ENCODE results near the gene TMEM82. TPM values are rescaled to one million over a fixed set of nuclear protein-coding genes. Genes with fewer than 3 reads are reported as not detected.

The TMEM82 gene
- total RNA-seq, 1 donor from 2014 or later = not detected

- H3K27ac ChIP-seq = peak overlapping the region in 1 of 2 donors; percentile 62
- TF ChIP-seq CTCF (IDR thresholded peaks at IDR 0.05) = no peak
- DNase-seq (ENCODE audit: low spot score in 2 of 2) = no peak
- intact Hi-C loops (cut with DNase I) = no loop called here
- no peaks in the 10 kb centered on the region for H3K27me3 ChIP-seq
- H3K4me3 ChIP-seq = no peak overlapping the region
- no peaks in the 10 kb centered on the region for H3K9me3 ChIP-seq
- H3K4me1 ChIP-seq = peaks cover 16 to 25% of the 10 kb centered on the region in 2 donors
- H3K36me3 ChIP-seq = peaks cover 50 to 65% of the 10 kb centered on the region in 2 donors
These were observed 8.0 kb upstream of the TMEM82 start for GRCh38 chr1:15734296-15734695.

GRCh38 chr1:15734901-15735300, 7.4 kb upstream of the TMEM82 start:
- H3K27ac ChIP-seq = peak overlapping the region; percentile 62 to 81

GRCh38 chr1:15735304-15736037, 6.8 kb upstream of the TMEM82 start:
- Histone ChIP-seq H3K4me3 (peak overlapping the region in 1 of 2 donors; percentile 20), H3K4me1 (peaks cover 16 to 25% of the 10 kb centered on the region in 2 donors), H3K27me3 (no peaks in the 10 kb centered on the region), H3K36me3 (peaks cover 39 to 56% of the 10 kb centered on the region in 2 donors), H3K9me3 (no peaks in the 10 kb centered on the region), H3K27ac (peak overlapping the region; percentile 62 to 81)
- no peak for TF ChIP-seq CTCF (IDR thresholded peaks at IDR 0.05)
- intact Hi-C loops (cut with DNase I) = loop anchor here (5.0 kb wide), 1 partner anchor 53 kb away; the partner anchor contains the start of gene PLEKHM2
- DNase-seq (ENCODE audit: low spot score in 2 of 2) = no peak

More at GRCh38 chr1:15734901-15735300, 7.4 kb upstream of the TMEM82 start:
- H3K4me1 ChIP-seq = peaks cover 16 to 25% of the 10 kb centered on the region in 2 donors
- no peak for DNase-seq (ENCODE audit: low spot score in 2 of 2)
- no peaks in the 10 kb centered on the region for H3K27me3 ChIP-seq
- intact Hi-C loops (cut with DNase I) = loop anchor here (5.0 kb wide), 1 partner anchor 53 kb away; the partner anchor contains the start of gene PLEKHM2
- no peaks in the 10 kb centered on the region for H3K9me3 ChIP-seq
- no peak for TF ChIP-seq CTCF (IDR thresholded peaks at IDR 0.05)
- no peak overlapping the region for H3K4me3 ChIP-seq
- H3K36me3 ChIP-seq = peaks cover 44 to 62% of the 10 kb centered on the region in 2 donors

GRCh38 chr1:15736038-15736891, 6.0 kb upstream of the TMEM82 start, which contains the start of gene SLC25A34:
SLC25A34 (plus strand) TSS chr1:15736258; CDS start chr1:15736486, 228 bp downstream.
- H3K36me3 ChIP-seq = peaks cover 31 to 48% of the 10 kb centered on the region in 2 donors
- DNase-seq (ENCODE audit: low spot score in 2 of 2) = no peak
- H3K27me3 ChIP-seq = no peaks in the 10 kb centered on the region
- no peaks in the 10 kb centered on the region for H3K9me3 ChIP-seq
- peak within 1 kb of the TSS; percentile 62 to 81 for H3K27ac ChIP-seq
- TF ChIP-seq CTCF (IDR thresholded peaks at IDR 0.05) = peak in 2 of 3 experiments; percentile 37 to 39
- H3K4me1 ChIP-seq = peaks cover 18 to 30% of the 10 kb centered on the region in 2 donors
- H3K4me3 ChIP-seq = peak within 1 kb of the TSS in 1 of 2 donors; percentile 20
- intact Hi-C loops (cut with DNase I) = loop anchor here (5.0 kb wide), 1 partner anchor 54 kb away; the partner anchor contains the start of gene PLEKHM2

- intact Hi-C loops (cut with DNase I) = loop anchor here (5.0 kb wide), 1 partner anchor 55 kb away; the partner anchor contains the start of gene PLEKHM2
- H3K4me1 ChIP-seq = peaks cover 18 to 34% of the 10 kb centered on the region in 2 donors
These were observed 5.4 kb upstream of the TMEM82 start for GRCh38 chr1:15736892-15737261.

More at GRCh38 chr1:15736892-15737261, 5.4 kb upstream of the TMEM82 start:
- DNase-seq (ENCODE audit: low spot score in 2 of 2) = no peak
- Histone ChIP-seq H3K36me3 (peaks cover 24 to 42% of the 10 kb centered on the region in 2 donors), H3K27me3 (no peaks in the 10 kb centered on the region), H3K27ac (peak overlapping the region; percentile 62 to 81), H3K4me3 (no peak overlapping the region), H3K9me3 (no peaks in the 10 kb centered on the region)
- no peak for TF ChIP-seq CTCF (IDR thresholded peaks at IDR 0.05)

Measured in ascending aorta (tissue), 2 donors.